NCI-H226 (cell line): ENCODE results near the gene SLC9A7.
A peak's percentile ranks its signal among the peaks of the same experiment; 100 is the strongest.
"Not testable (repeated sequence)": the region's sequence is repeated elsewhere in the genome, so short reads cannot be mapped to it uniquely, and the experiment has no call there.

Source experiments
- DNase-seq: peaks from one replicate; pipeline ENCODE4 v3.0.0-alpha.2; 2015

Gene SLC9A7

GRCh38 chrX:46758956-46759644 is at the start of gene SLC9A7:
TSS of gene SLC9A7 (minus strand) at chrX:46759118. CDS start at chrX:46759029, 89 bp downstream.
- peak; percentile 65 for DNase-seq

- no peak for DNase-seq
Measured at GRCh38 chrX:46805270-46805669, 46.4 kb upstream of the SLC9A7 start.

- DNase-seq, result no peak
Measured at GRCh38 chrX:46803140-46803539, 44.2 kb upstream of the SLC9A7 start.

- DNase-seq, result peak; percentile 46
Measured at GRCh38 chrX:46796574-46797191, 37.8 kb upstream of the SLC9A7 start.

- no peak for DNase-seq
Measured at GRCh38 chrX:46793386-46794143, 34.6 kb upstream of the SLC9A7 start.

- no peak for DNase-seq
Measured at GRCh38 chrX:46792810-46793188, 33.9 kb upstream of the SLC9A7 start.

GRCh38 chrX:46791927-46792809 is 33.2 kb upstream of the SLC9A7 start:
- DNase-seq, result peak; percentile 83

GRCh38 chrX:46788902-46789301 is 30.0 kb upstream of the SLC9A7 start:
- peak; percentile 42 for DNase-seq

- not testable (repeated sequence) for DNase-seq
Measured at GRCh38 chrX:46784437-46784836, 25.5 kb upstream of the SLC9A7 start.

GRCh38 chrX:46782034-46782433 is 23.1 kb upstream of the SLC9A7 start:
- DNase-seq, result no peak

- peak; percentile 31 for DNase-seq
Measured at GRCh38 chrX:46777971-46778810, 19.3 kb upstream of the SLC9A7 start.

- DNase-seq, result peak; percentile 88
Measured at GRCh38 chrX:46770817-46771163, 11.9 kb upstream of the SLC9A7 start.

GRCh38 chrX:46770000-46770816 is 11.3 kb upstream of the SLC9A7 start:
- DNase-seq, result peak; percentile 48

- DNase-seq, result no peak
Measured at GRCh38 chrX:46762963-46763362, 4.0 kb upstream of the SLC9A7 start.

- peak; percentile 51 for DNase-seq
Measured at GRCh38 chrX:46759645-46759974, 692 bp upstream of the SLC9A7 start.

GRCh38 chrX:46758163-46758955 is 559 bp downstream of the SLC9A7 start:
- DNase-seq, result peak; percentile 11

GRCh38 chrX:46757593-46757992 is 1.3 kb downstream of the SLC9A7 start:
- peak; percentile 30 for DNase-seq

- no peak for DNase-seq
Measured at GRCh38 chrX:46757052-46757451, 1.9 kb downstream of the SLC9A7 start.

- DNase-seq, result no peak
Measured at GRCh38 chrX:46755671-46756070, 3.2 kb downstream of the SLC9A7 start.

- DNase-seq, result no peak
Measured at GRCh38 chrX:46754586-46755061, 4.3 kb downstream of the SLC9A7 start.
